H9 (cell line): ENCODE measurements around the gene MYL11. TPM values are rescaled to one million over a fixed set of nuclear protein-coding genes. Genes with fewer than 3 reads are reported as not detected.
A peak's percentile ranks its signal among the peaks of the same experiment; 100 is the strongest.

ENCODE experiments used
- DNase-seq: peaks from one replicate; pipeline ENCODE4 v3.0.0-alpha.2; 2017
- H2AFZ ChIP-seq: one replicate; pipeline ENCODE4 v1.6.1; 2013; ENCODE audit warnings: mild to moderate bottlenecking, low read length, control low read depth, moderate library complexity
- H2AK5ac ChIP-seq: 2 replicates; pipeline ENCODE4 v1.6.1; 2013; ENCODE audit warnings: low read length, control low read depth, mixed read lengths; ENCODE audit not compliant: insufficient read length
- H2BK120ac ChIP-seq: one replicate; pipeline ENCODE4 v1.6.1; 2013; ENCODE audit warnings: low read depth, mild to moderate bottlenecking, low read length, control low read depth, inconsistent platforms; ENCODE audit not compliant: poor library complexity, severe bottlenecking
- H2BK12ac ChIP-seq: 2 replicates; pipeline ENCODE4 v1.6.1; 2013; ENCODE audit warnings: low read length, control low read depth, mixed read lengths, low read depth; ENCODE audit not compliant: insufficient read length
- H2BK15ac ChIP-seq: 2 replicates; pipeline ENCODE4 v1.6.1; 2013; ENCODE audit warnings: low read depth, low read length, control low read depth
- H2BK20ac ChIP-seq: one replicate; pipeline ENCODE4 v1.6.1; 2013; ENCODE audit warnings: low read depth, mild to moderate bottlenecking, low read length, control low read depth, inconsistent platforms; ENCODE audit not compliant: poor library complexity, severe bottlenecking
- H2BK5ac ChIP-seq: 2 replicates; pipeline ENCODE4 v1.6.1; 2013; ENCODE audit warnings: low read length, control low read depth, mixed read lengths; ENCODE audit not compliant: insufficient read length
- H3K14ac ChIP-seq: 2 replicates; pipeline ENCODE4 v1.6.1; 2013; ENCODE audit warnings: low read length, control low read depth; ENCODE audit not compliant: insufficient read depth
- H3K18ac ChIP-seq: 2 replicates; pipeline ENCODE4 v1.6.1; 2013; ENCODE audit warnings: low read depth, mild to moderate bottlenecking, mixed read lengths, low read length, control low read depth; ENCODE audit not compliant: insufficient read length
- H3K23ac ChIP-seq: 2 replicates; pipeline ENCODE4 v1.6.1; 2013; ENCODE audit warnings: low read length, control low read depth, mixed read lengths, low read depth; ENCODE audit not compliant: insufficient read length
- H3K23me2 ChIP-seq: 2 replicates; pipeline ENCODE4 v1.6.1; 2013; ENCODE audit warnings: low read depth, mild to moderate bottlenecking, mixed read lengths, low read length, control low read depth; ENCODE audit not compliant: insufficient read length, poor library complexity, severe bottlenecking
- H3K27ac ChIP-seq: 2 replicates; pipeline ENCODE4 v1.5.1; 2013; ENCODE audit warnings: low read length, control low read depth, mixed read lengths, low read depth; ENCODE audit not compliant: insufficient read length
- H3K27me3 ChIP-seq: 2 replicates; pipeline ENCODE4 v1.6.1; 2013; ENCODE audit warnings: low read length, control low read depth, inconsistent platforms; ENCODE audit not compliant: insufficient read depth
- H3K4ac ChIP-seq: 2 replicates; pipeline ENCODE4 v1.6.1; 2013; ENCODE audit warnings: low read depth, mild to moderate bottlenecking, control low read depth, inconsistent platforms, low read length, moderate library complexity
- H3K4me1 ChIP-seq: 2 replicates; pipeline ENCODE4 v1.6.1; 2013; ENCODE audit warnings: low read length, control low read depth, inconsistent platforms; ENCODE audit not compliant: insufficient read depth
- H3K4me2 ChIP-seq: 2 replicates; pipeline ENCODE4 v1.6.1; 2013; ENCODE audit warnings: low read length, control low read depth, mixed read lengths; ENCODE audit not compliant: insufficient read length, insufficient read depth
- H3K56ac ChIP-seq: 2 replicates; pipeline ENCODE4 v1.6.1; 2013; ENCODE audit warnings: low read depth, mild to moderate bottlenecking, mixed read lengths, low read length, control low read depth; ENCODE audit not compliant: insufficient read length
- H3K79me1 ChIP-seq: 2 replicates; pipeline ENCODE4 v1.6.1; 2013; ENCODE audit warnings: low read depth, mild to moderate bottlenecking, moderate library complexity, low read length, control low read depth, inconsistent platforms; ENCODE audit not compliant: insufficient read depth, poor library complexity, severe bottlenecking
- H3K79me2 ChIP-seq: 2 replicates; pipeline ENCODE4 v1.6.1; 2013; ENCODE audit warnings: low read length, control low read depth, inconsistent platforms; ENCODE audit not compliant: insufficient read depth
- H3K9ac ChIP-seq: 2 replicates; pipeline ENCODE4 v1.6.1; 2013; ENCODE audit warnings: low read length, control low read depth, mixed read lengths; ENCODE audit not compliant: insufficient read length; ENCODE audit errors: extremely low read depth
- H3K9me3 ChIP-seq: one replicate; pipeline ENCODE4 v1.6.1; 2013; ENCODE audit warnings: low read depth, low read length, inconsistent platforms; ENCODE audit not compliant: control insufficient read depth
- H3T11ph ChIP-seq: one replicate; pipeline ENCODE4 v1.6.1; 2013; ENCODE audit warnings: mild to moderate bottlenecking, low read length, control low read depth, inconsistent platforms
- H4K20me1 ChIP-seq: one replicate; pipeline ENCODE4 v1.6.1; 2013; ENCODE audit not compliant: control insufficient read depth, insufficient read length, insufficient read depth
- H4K5ac ChIP-seq: 2 replicates; pipeline ENCODE4 v1.6.1; 2013; ENCODE audit warnings: low read depth, mild to moderate bottlenecking, mixed read lengths, low read length, control low read depth; ENCODE audit not compliant: insufficient read length
- H4K8ac ChIP-seq: replicated peaks from 2 replicates; pipeline ENCODE4 v1.6.1; 2013; ENCODE audit warnings: low read length, control low read depth, mixed read lengths, low read depth; ENCODE audit not compliant: insufficient read length
- H4K91ac ChIP-seq: 2 replicates; pipeline ENCODE4 v1.6.1; 2013; ENCODE audit warnings: low read depth, mild to moderate bottlenecking, moderate library complexity, mixed read lengths, low read length, control low read depth; ENCODE audit not compliant: insufficient read length
- H3K27ac Mint-ChIP-seq, 3 experiments: 2 replicates in 2 of 3; 3 replicates in 1 of 3; pipeline ENCODE4 v1.8.0; 2020 to 2021; ENCODE audit warnings: mixed read lengths in 3 of 3, mild to moderate bottlenecking in 1 of 3, moderate library complexity in 1 of 3
- H3K27me3 Mint-ChIP-seq: 2 replicates; pipeline ENCODE4 v1.8.0; 2021; ENCODE audit warnings: low read depth, mild to moderate bottlenecking, moderate library complexity, mixed read lengths
- H3K36me3 Mint-ChIP-seq, 3 experiments: 2 replicates in 2 of 3; 3 replicates in 1 of 3; pipeline ENCODE4 v1.8.0; 2020 to 2021; ENCODE audit warnings: low read depth in 3 of 3, mixed read lengths in 3 of 3; ENCODE audit not compliant: insufficient read depth in 1 of 3
- H3K4me1 Mint-ChIP-seq, 2 experiments: 2 replicates each; pipeline ENCODE4 v1.8.0; 2020; ENCODE audit warnings: mixed read lengths in 2 of 2
- H3K4me3 Mint-ChIP-seq, 2 experiments: 2 replicates in 1 of 2; 3 replicates in 1 of 2; pipeline ENCODE4 v1.8.0; 2020 to 2021; ENCODE audit warnings: mild to moderate bottlenecking in 2 of 2, mixed read lengths in 2 of 2, moderate library complexity in 1 of 2
- H3K9me3 Mint-ChIP-seq, 2 experiments: 2 replicates in 1 of 2; 3 replicates in 1 of 2; pipeline ENCODE4 v1.8.0; 2020; ENCODE audit warnings: mild to moderate bottlenecking in 2 of 2, mixed read lengths in 2 of 2, moderate library complexity in 1 of 2
- CTCF ChIP-seq: fragments of 200-600 bp; sonication (generic); conservative IDR thresholded peaks from 3 replicates; pipeline ENCODE4 v1.8.0; 2021; ENCODE audit warnings: antibody characterized with exemption, mild to moderate bottlenecking
- WGBS: extraction: QIAGEN DNeasy Blood & Tissue Kit; methylation state at CpG from one replicate; pipeline ENCODE4 v1.1.7; 2013; ENCODE audit warnings: missing lambda C conversion rate, low lambda C conversion rate, mixed read lengths; ENCODE audit not compliant: insufficient read length; ENCODE audit errors: extremely low coverage; 5-methylcytosine and 5-hydroxymethylcytosine counted together
- total RNA-seq: library from RNA; stranded (reverse); gene quantifications from 2 replicates; pipeline ENCODE4 v1.2.1, GENCODE V29; 2021

MYL11 gene
- total RNA-seq, 1 experiment from 2014 or later, result 0.70 TPM

DNA sequence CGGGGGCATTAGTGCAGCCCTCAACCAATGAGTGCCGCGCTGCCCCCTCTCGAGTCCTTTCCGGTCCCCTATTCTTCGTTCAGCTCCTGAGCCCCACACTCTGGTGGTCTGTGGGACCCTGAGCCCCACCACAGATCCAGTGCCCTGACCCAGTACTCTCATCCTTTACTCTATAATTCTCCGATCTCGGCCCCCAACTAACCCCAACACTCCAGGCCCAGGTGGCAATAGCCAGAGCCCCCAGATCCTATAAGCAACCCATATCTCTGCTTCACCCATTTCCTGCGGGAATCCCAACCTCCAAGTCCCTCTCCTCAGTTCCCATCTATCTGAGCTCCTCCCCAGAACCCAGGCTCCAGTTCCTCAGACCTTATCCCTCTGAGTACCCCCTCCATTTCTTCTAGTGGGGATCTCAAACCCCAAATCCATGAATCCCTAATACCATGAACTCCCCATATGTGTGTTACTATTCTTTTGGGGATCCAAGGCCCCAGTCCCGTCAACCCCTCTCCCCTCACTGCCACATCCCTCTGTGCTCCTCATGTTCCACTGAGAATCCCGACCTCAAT lies 3.3 kb upstream of the MYL11 start:
- H3K79me2 ChIP-seq, result no peaks in the 10 kb centered on the region; the same call in none of the 2 replicates
- no peak overlapping the region for H3K23ac ChIP-seq
- H3K27me3 Mint-ChIP-seq, result peaks cover 2% of the 10 kb centered on the region; the same call in 1 of the 2 replicates
- H3K4me2 ChIP-seq, result peak overlapping the region; percentile 52
- H3K18ac ChIP-seq, result no peak overlapping the region
- H3K56ac ChIP-seq, result no peak overlapping the region
- H4K5ac ChIP-seq, result no peak overlapping the region
- H3K27me3 ChIP-seq, result no peaks in the 10 kb centered on the region
- peaks cover 10% of the 10 kb centered on the region for H3K23me2 ChIP-seq
- H3K4me1 Mint-ChIP-seq, result peaks cover 36 to 47% of the 10 kb centered on the region in 2 experiments
- peaks cover 2 to 4% (median 2%) of the 10 kb centered on the region in 3 experiments; a peak in 5 of 7 replicates for H3K36me3 Mint-ChIP-seq
- H4K91ac ChIP-seq, result no peak overlapping the region
- H3K9ac ChIP-seq, result no peak overlapping the region
- H3K27ac Mint-ChIP-seq, result peak overlapping the region; percentile 75 to 87 (median 82); a peak in 6 of 7 replicates
- no peak overlapping the region for H2BK120ac ChIP-seq
- no peak overlapping the region for H4K8ac ChIP-seq
- H2BK20ac ChIP-seq, result no peak overlapping the region
- no peak overlapping the region for H2AK5ac ChIP-seq
- H3K4me3 Mint-ChIP-seq, result peak overlapping the region; percentile 62 to 79
- TF ChIP-seq CTCF, result 0 out of 3 replicates have a peak, but pooled peaks have one; percentile 5
- WGBS, result no CpG with 5 or more reads among the region's 11 CpGs
- H3K9me3 ChIP-seq, result no peaks in the 10 kb centered on the region
- no peak overlapping the region for H3K4ac ChIP-seq
- H3K9me3 Mint-ChIP-seq, result peaks cover 0 to 3% of the 10 kb centered on the region in 2 experiments; a peak in 3 of 5 replicates
- no peak overlapping the region for H3T11ph ChIP-seq
- H3K4me1 ChIP-seq, result peaks cover 6% of the 10 kb centered on the region
- no peak overlapping the region for H2BK12ac ChIP-seq
- no peak overlapping the region for H3K27ac ChIP-seq
- H2BK15ac ChIP-seq, result no peak overlapping the region
- peaks cover 3% of the 10 kb centered on the region for H3K79me1 ChIP-seq
- no peaks in the 10 kb centered on the region for H4K20me1 ChIP-seq
- H3K14ac ChIP-seq, result no peak overlapping the region
- no peak overlapping the region for H2AFZ ChIP-seq
- H2BK5ac ChIP-seq, result no peak overlapping the region
- DNase-seq, result no peak
